IPS-NIHi11 (cell line): ENCODE data around the gene DAB2IP.

Experiments
- DNase-seq: peaks from one replicate; pipeline ENCODE4 v3.0.0; 2012; ENCODE audit warnings: mixed read lengths, low spot score

DAB2IP gene

DNA sequence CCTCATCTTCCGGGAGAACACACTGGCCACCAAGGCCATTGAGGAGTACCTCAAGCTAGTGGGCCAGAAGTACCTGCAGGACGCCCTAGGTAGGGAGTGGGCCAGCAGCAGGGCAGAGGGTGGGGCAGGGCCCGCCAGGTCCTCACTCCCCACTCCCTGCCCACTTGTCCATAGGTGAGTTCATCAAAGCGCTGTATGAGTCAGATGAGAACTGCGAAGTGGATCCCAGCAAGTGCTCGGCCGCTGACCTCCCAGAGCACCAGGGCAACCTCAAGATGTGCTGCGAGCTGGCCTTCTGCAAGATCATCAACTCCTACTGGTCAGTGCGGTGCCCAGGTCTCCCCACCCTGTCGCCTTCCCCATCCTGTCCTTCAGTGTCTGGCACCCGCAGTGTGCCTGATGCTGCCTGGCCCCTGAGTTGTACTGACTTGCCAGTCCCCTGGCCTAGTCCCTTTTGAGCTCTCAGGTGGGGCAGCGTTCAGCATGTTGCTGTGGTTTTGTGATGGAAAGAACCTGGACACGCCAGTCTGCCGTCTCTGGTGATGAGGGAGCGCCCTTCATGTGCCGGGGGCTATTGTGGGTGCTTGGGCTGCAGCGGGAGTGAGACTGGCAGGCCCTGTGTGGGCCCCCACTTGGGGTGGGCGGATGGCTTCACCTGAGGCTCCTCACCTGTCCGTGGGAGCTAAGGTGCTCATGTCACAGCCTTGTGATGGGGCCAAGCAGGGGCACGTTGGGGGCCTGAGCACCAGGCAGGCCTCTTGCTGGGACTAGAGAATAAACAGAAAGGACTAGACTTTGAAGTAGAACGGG, 112.3 kb downstream of the DAB2IP start:
- DNase-seq: no peak

DNA sequence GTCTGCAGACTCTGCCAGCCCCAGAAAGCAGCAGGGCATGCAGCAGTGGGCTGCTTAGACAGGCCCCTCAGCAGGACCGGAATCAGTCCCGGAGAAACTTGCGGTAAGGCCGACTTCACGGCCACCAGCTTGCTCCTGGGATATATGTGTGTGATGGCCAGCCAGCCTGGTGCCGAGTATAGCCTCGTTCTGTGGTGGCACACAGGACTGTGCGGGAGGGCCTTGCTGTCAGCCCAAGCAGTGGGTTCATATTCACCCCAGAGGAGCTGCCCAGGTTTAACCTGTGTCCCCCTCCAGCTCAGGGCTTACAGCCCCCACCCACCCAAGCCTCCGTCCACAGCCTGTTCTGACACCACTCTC, 112.9 kb downstream of the DAB2IP start:
- DNase-seq: no peak

GRCh38 chr9:121765021-121765950, 113.9 kb downstream of the DAB2IP start:
- DNase-seq: no peak

- no peak for DNase-seq
Measured at GRCh38 chr9:121766081-121766683, 114.7 kb downstream of the DAB2IP start.

DNA sequence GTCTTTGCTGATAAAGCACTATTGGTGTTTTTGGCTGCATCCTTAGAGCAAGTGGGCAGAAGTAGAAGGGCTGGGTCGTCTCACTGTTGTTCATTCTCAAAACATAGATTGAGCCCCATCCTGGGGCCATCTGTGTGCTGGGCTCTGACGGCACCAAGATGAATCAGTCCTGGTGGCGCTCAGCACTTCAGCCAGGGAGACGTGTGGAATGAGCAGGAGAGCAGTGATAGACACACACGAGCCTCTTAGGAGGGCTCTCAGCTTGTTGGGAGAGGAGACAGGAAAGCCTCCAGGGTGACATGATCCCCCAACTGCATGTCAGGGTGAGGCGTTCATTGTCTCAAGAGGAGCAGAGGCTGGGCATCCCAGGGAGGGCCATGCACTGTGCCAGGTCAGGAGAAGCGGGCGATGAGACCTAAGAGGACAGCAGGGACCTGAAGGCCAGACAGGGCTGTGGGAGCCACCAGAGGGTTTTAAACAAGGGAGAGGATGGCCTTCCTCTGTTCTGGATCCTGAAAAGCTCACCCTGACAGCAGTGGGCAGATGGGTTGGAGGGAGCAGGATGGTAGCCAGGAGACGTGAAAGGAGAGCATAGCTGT, 115.8 kb downstream of the DAB2IP start:
- no peak for DNase-seq

DNA sequence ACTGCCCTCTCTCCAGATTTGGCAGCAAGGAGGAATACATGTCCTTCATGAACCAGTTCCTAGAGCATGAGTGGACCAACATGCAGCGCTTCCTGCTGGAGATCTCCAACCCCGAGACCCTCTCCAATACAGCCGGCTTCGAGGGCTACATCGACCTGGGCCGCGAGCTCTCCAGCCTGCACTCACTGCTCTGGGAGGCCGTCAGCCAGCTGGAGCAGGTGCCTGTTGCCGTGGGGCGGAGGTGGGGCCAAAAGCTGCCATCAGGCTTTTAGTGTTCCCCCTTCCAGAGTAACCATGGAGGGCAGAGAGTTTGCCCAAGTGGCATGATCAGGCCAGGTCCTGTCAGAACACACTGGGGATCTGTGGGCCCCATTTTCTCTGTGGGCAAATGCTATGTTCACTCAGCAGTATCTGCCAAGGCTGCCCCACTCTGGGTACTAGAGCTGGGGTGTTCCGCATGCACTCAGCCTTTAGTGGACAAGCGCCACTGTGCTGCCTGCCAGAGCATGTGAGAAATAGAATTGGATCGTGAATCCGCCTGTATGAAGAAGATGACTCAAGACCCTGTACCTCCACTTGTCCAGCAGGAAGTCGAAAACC, 117.1 kb downstream of the DAB2IP start:
- no peak for DNase-seq

DNA sequence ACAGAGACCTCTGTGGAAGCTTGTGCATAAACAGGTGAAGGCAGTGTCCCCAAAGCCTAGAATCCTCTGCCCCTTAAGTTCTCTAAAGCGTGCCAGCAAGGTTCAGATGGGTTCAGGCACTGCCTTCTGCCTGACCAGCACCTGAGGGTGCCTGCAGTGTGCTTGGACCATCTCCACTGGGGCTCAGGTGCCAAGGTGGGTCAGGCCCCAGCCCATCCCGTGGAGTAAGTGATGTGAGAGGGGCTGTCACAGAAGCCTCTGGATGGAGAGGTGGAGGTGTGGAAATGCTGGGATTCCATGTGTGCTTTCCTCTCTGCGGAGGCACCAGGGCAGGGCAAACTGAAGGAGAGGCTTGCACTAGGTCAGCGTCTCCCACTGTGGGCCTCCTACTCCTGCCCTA, 118.5 kb downstream of the DAB2IP start:
- DNase-seq: no peak

DNA sequence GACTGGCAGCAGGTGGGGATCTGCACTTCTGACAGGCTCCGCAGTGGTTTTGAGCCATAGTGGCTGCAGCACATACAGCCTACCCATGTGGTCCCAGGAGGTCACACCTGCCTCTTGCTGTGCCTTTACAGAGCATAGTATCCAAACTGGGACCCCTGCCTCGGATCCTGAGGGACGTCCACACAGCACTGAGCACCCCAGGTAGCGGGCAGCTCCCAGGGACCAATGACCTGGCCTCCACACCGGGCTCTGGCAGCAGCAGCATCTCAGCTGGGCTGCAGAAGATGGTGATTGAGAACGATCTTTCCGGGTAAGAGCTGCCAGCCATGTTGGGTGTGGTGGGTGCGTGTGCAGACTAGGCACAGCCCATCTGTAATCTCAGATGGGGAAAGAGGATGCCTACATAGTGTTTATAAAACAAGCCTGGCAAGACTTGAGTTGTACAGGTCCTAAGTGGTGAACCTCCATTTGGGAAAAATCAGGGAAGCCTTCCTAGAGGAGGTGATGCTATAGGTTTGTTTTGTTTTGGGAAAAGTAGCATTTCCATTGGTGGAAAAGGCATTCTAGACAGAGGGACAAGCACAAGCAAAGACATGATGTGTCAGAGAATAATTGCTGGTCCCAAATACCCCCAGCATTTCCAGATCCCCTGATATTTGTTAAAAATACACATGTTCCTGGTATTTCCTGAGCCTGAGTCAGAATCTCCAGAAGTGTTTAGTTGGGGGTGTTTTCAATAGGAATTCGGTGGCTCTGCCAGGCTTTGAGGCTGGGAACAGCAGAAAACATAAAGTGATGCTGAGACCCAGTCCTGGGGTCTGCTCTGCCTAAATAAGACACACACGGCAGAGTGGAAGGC, 119.2 kb downstream of the DAB2IP start:
- no peak for DNase-seq

GRCh38 chr9:121771418-121771817, 120.0 kb downstream of the DAB2IP start:
- no peak for DNase-seq

GRCh38 chr9:121771851-121772599, 120.6 kb downstream of the DAB2IP start:
- no peak for DNase-seq

- no peak for DNase-seq
Measured at GRCh38 chr9:121772600-121773285, 121.3 kb downstream of the DAB2IP start.

GRCh38 chr9:121773286-121773953, 122.0 kb downstream of the DAB2IP start:
- DNase-seq: no peak

GRCh38 chr9:121773954-121774714, 122.7 kb downstream of the DAB2IP start:
- DNase-seq: no peak

DNA sequence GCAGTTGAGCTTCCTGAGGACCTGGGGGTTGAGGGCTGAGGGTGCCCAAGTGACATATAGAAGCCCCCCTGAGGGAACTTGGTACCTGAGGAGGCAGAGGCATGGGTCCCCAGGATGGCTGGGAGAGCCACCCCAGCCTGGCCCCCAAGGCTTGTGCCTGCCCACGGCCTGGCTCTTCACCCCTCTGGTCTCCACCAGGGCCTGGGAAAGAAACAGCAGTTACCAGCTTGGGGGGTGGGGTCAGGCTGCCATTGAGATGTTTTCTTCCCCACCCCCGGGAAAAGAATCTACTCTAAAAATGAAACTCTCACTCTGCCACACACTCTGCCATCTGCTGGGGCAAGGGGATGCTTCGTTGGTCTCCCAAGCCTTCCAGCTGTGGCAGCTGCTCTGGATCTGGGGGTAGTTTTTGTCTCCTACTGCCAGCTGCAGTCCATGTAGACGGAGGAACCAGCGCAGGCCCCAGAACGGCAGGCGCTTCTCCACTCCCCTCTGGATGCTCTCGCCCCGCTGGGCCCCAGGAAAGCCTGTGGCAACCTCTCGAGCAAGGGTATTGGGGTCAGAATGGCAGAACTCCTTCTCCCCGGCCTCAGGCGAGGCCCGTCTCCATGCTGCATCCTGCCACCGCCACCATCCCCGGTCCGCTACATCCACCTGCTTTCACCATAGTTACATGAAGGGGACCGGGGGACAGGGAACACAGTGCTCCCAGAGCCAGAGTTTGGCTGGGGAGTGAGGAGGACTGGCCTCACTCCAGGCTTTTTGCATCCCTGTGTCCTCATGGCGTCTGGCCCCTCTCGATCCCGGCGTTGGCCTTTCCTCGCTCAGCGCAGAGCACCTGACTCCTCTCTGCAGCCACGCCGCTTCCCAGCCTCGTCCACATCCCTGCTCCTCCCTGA, 123.5 kb downstream of the DAB2IP start:
- no peak for DNase-seq

DNA sequence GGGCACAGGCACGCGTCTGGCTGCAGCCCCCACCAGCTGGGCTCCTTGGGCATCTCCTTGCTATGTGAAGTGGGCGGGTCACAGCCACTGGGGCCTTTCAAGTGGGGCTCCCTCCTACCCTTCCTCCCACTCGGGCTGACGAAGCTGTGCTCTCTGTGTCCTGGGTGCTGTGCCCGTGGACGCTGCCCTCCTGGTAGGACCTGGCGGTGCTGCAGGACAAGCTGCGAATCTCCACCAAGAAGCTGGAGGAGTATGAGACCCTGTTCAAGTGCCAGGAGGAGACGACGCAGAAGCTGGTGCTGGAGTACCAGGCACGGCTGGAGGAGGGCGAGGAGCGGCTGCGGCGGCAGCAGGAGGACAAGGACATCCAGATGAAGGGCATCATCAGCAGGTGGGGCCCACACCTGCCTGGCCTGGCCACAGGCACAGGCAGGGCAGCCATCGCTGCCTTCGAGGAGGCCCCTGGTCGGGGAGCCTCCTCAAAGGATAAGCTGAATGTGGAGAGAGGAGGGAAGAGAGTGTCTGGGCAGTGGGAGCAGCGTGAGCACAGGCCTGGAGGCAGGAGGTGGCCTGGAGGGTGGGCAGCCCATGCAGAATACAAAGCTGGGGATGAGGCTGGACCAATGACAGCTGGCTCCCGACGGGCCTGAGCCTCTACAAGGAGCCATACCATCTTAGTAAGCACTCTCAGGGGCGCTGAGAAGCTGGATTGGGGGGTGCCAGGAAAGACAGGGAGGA, 124.7 kb downstream of the DAB2IP start:
- no peak for DNase-seq
